Activated T-helper 1 cell treated with anti-CD3 and anti-CD28 coated beads, Interleukin-2, amount 50 U/mL, for 16 hours (primary cell): ENCODE measurements around the gene NBL1.
A peak's percentile ranks its signal among the peaks of the same experiment; 100 is the strongest.

Experiments
- DNase-seq, 2 donors: peaks; one replicate each; pipeline ENCODE4 v3.0.0-alpha.2; 2020; ENCODE audit warnings: low read depth in 1 of 2, low spot score in 1 of 2

The NBL1 gene

GRCh38 chr1:19643602-19644394 lies at the start of gene NBL1:
Gene NBL1, plus strand, starts transcription at chr1:19644311. Its CDS starts 10,720 bp downstream, at chr1:19655031.
- DNase-seq: peak; percentile 45 to 64

- no peak for DNase-seq
Measured at GRCh38 chr1:19596065-19596713, 47.9 kb upstream of the NBL1 start.

GRCh38 chr1:19596714-19597495 lies 47.2 kb upstream of the NBL1 start:
- DNase-seq: peak; percentile 88 to 95

GRCh38 chr1:19597496-19598309 lies 46.4 kb upstream of the NBL1 start:
- DNase-seq: no peak

GRCh38 chr1:19599810-19600209 lies 44.3 kb upstream of the NBL1 start:
- no peak for DNase-seq

- no peak for DNase-seq
Measured at GRCh38 chr1:19602486-19602885, 41.6 kb upstream of the NBL1 start.

GRCh38 chr1:19605967-19606366 lies 38.1 kb upstream of the NBL1 start:
- no peak for DNase-seq

GRCh38 chr1:19606817-19607642 lies 37.1 kb upstream of the NBL1 start:
- DNase-seq: peak in 1 of 2 donors; percentile 22

GRCh38 chr1:19608232-19608631 lies 35.9 kb upstream of the NBL1 start:
- DNase-seq: no peak

- no peak for DNase-seq
Measured at GRCh38 chr1:19610282-19610981, 33.7 kb upstream of the NBL1 start.

GRCh38 chr1:19612530-19612929 lies 31.6 kb upstream of the NBL1 start:
- no peak for DNase-seq

- no peak for DNase-seq
Measured at GRCh38 chr1:19613171-19613703, 30.9 kb upstream of the NBL1 start.

- DNase-seq: no peak
Measured at GRCh38 chr1:19615438-19615837, 28.7 kb upstream of the NBL1 start.

- no peak for DNase-seq
Measured at GRCh38 chr1:19616489-19616888, 27.6 kb upstream of the NBL1 start.

GRCh38 chr1:19617376-19617775 lies 26.7 kb upstream of the NBL1 start:
- no peak for DNase-seq

GRCh38 chr1:19618428-19618827 lies 25.7 kb upstream of the NBL1 start:
- DNase-seq: no peak

- no peak for DNase-seq
Measured at GRCh38 chr1:19619697-19620384, 24.3 kb upstream of the NBL1 start.

- DNase-seq: no peak
Measured at GRCh38 chr1:19620786-19621185, 23.3 kb upstream of the NBL1 start.
